Naive thymus-derived CD8-positive, alpha-beta T cell (primary cell): Measurements from ENCODE around the gene AAMP. TPM values are rescaled to one million over a fixed set of nuclear protein-coding genes. Genes with fewer than 3 reads are reported as not detected.

Source experiments
- ATAC-seq, 2 donors: fragments of 150-1000 bp; cut with Tn5 transposase in 1 of 2; sonication (Bioruptor Pico), chemical (Tn5 transposase) in 1 of 2; 1 replicate in 1 of 2; 2 replicates in 1 of 2; pipeline ENCODE4 v1.10.0; 2021; ENCODE audit warnings: mild to moderate bottlenecking in 2 of 2, moderate library complexity in 2 of 2
- POLR2A ChIA-PET: fragments of 350-600 bp; sonication (Branson Sonifier 250); formaldehyde crosslinking; loops from one replicate; lab custom pipeline; 2021; ENCODE audit warnings: antibody characterized with exemption; lab: Charles Lee
- DNase-seq, 10 donors: peaks; one replicate each; pipeline versions ENCODE4 v3.0.0 to v3.0.0-alpha.2; 2020 to 2022
- H3K27ac Mint-ChIP-seq, 10 donors: one replicate each; pipeline ENCODE4 v1.8.0; 2020 to 2022; ENCODE audit warnings: mild to moderate bottlenecking in 10 of 10, mixed read lengths in 10 of 10, moderate library complexity in 4 of 10, inconsistent platforms in 1 of 10
- H3K27me3 Mint-ChIP-seq, 5 donors: one replicate each; pipeline ENCODE4 v1.8.0; 2021 to 2022; ENCODE audit warnings: mixed read lengths in 5 of 5
- H3K36me3 Mint-ChIP-seq, 3 donors: one replicate each; pipeline ENCODE4 v1.8.0; 2020 to 2022; ENCODE audit warnings: mixed read lengths in 3 of 3, mild to moderate bottlenecking in 2 of 3, inconsistent platforms in 1 of 3
- H3K4me1 Mint-ChIP-seq, 4 donors: one replicate each; pipeline ENCODE4 v1.8.0; 2021 to 2022; ENCODE audit warnings: mixed read lengths in 4 of 4
- H3K4me3 Mint-ChIP-seq, 10 donors: one replicate each; pipeline ENCODE4 v1.8.0; 2020 to 2022; ENCODE audit warnings: mild to moderate bottlenecking in 10 of 10, mixed read lengths in 10 of 10, moderate library complexity in 6 of 10, inconsistent platforms in 1 of 10
- H3K9me3 Mint-ChIP-seq, 9 donors: one replicate each; pipeline ENCODE4 v1.8.0; 2020 to 2022; ENCODE audit warnings: mixed read lengths in 9 of 9, mild to moderate bottlenecking in 3 of 9, inconsistent platforms in 1 of 9, moderate library complexity in 1 of 9
- polyA plus RNA-seq, 3 donors: library from polyadenylated mRNA; unstranded; fragments of 300-500 nt; fragmentation: Illumina TruSeq; gene quantifications; one replicate each; pipeline ENCODE4 v1.2.3, GENCODE V29; 2021
- total RNA-seq, 8 experiments: library from RNA in 2 of 8; stranded (reverse) in 2 of 8; gene quantifications; one replicate each; pipeline ENCODE4 v1.2.3 and lab custom pipeline; 2021 to 2026

The AAMP gene
- total and polyA plus RNA-seq, 5 experiments from 2014 or later = 57.0 to 93.6 (median 77.0) TPM

DNA sequence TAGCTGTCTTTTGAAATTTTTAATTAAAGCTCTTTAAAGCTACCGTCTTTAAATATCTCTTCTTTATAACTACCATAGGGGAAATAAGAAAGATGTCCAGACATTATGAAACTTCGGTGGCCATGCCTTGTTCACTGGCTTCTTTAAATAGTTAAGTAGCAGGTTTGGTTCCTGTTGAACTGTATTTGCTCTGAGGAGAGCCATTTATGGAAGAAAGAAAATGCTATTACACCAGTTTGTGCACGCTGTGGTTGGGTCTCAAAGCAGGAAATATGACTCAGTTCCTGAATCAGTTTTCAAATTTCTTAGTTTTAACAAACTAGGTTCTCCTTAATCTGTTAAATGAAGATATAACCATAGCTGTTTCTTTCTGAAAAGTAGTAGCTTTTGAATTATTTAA is 40.7 kb downstream of the AAMP start:
- DNase-seq (peak in 7 of 10 donors; percentile 20 to 66 (median 57)), ATAC-seq (peak; percentile 82 to 87)
- no peaks in the 10 kb centered on the region for H3K9me3 Mint-ChIP-seq
- peaks cover 4 to 97% (median 45%) of the 10 kb centered on the region in 3 donors for H3K36me3 Mint-ChIP-seq
- H3K4me3 Mint-ChIP-seq = peak overlapping the region; percentile 28 to 85 (median 76)
- POLR2A ChIA-PET = interaction anchor here (0.6 to 3.2 kb wide), 8 partner anchors 8 to 1000 kb away, joined by 3 to 21 read pairs (median 4); partner anchors contain the start of genes ANKZF1, ARPC2 and ATG9A
- H3K4me1 Mint-ChIP-seq = peaks cover 36 to 86% (median 80%) of the 10 kb centered on the region in 4 donors
- H3K27ac Mint-ChIP-seq = peak overlapping the region; percentile 20 to 97 (median 88)
- H3K27me3 Mint-ChIP-seq = no peaks in the 10 kb centered on the region

DNA sequence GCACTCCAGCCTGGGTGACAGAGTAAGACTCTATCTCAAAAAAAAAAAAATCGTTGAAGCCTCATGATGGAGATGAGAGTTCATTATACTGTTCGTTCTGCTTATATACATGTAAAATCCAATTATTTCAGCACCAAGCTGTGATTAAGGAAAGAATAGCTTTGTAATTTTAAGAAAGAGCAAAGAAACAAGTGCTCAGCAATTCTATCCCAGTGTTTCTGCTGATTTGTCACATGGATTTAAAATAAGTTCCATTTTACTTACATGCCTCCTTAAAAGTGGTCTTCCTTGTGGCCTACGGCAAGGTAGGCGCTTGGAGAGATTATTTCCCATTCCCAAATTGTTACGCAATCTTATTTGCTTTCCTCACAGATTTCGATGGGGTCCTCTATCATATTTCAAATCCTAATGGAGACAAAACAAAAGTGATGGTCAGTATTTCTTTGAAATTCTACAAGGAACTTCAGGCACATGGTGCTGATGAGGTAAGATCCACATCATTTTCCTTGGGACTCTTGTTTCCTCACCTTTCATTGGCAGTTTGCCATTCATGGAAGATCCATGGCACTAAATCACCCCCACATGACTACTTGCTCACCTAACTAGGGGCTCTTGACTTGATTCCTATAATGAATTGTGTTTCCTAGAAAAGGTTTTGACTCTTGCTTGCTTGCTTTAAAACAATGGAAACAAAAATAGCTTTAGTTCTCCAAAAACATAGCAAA is 41.4 kb downstream of the AAMP start:
- Mint-ChIP-seq H3K4me3 (peak overlapping the region in 9 of 10 donors; percentile 25 to 85 (median 72)), H3K4me1 (peaks cover 36 to 88% (median 81%) of the 10 kb centered on the region in 4 donors), H3K36me3 (peaks cover 4 to 95% (median 42%) of the 10 kb centered on the region in 3 donors), H3K27ac (peak overlapping the region; percentile 67 to 97 (median 88)), H3K9me3 (no peaks in the 10 kb centered on the region), H3K27me3 (no peaks in the 10 kb centered on the region)
- DNase-seq (no peak), ATAC-seq (no peak)
- POLR2A ChIA-PET = interaction anchor here (0.9 to 3.1 kb wide), 3 partner anchors 10 to 29 kb away, joined by 3 to 21 read pairs (median 4); partner anchors contain the start of gene ARPC2

DNA sequence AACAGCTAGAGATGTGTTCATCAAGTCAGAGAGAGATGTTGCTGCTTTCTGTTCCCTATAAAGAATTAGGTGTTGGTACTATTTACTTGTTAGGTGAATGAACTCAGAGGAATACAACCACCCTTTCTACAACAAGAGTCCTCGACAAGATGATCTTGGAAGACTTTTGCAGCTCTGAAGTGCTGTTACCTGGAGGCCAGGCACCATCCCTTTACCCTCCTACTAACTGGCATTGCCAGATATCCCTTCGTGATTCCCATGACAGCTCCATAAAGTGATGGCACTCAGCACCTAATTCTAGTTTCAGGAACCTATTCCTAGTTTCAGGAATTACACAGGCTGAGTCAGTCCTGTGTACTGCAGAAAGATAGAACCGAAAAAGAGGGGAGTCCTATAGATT is 43.0 kb downstream of the AAMP start:
- H3K4me1 Mint-ChIP-seq = peaks cover 35 to 95% (median 87%) of the 10 kb centered on the region in 4 donors
- POLR2A ChIA-PET = interaction anchor here (1.5 kb wide), 1 partner anchor 20 kb away, joined by 4 read pairs; no protein-coding TSS in a partner anchor
- H3K4me3 Mint-ChIP-seq = peak overlapping the region in 9 of 10 donors; percentile 36 to 90 (median 59)
- DNase-seq = no peak
- peak overlapping the region; percentile 58 to 97 (median 82) for H3K27ac Mint-ChIP-seq
- H3K27me3 Mint-ChIP-seq = no peaks in the 10 kb centered on the region
- H3K9me3 Mint-ChIP-seq = no peaks in the 10 kb centered on the region
- ATAC-seq = no peak
- peaks cover 4 to 85% (median 32%) of the 10 kb centered on the region in 3 donors for H3K36me3 Mint-ChIP-seq

DNA sequence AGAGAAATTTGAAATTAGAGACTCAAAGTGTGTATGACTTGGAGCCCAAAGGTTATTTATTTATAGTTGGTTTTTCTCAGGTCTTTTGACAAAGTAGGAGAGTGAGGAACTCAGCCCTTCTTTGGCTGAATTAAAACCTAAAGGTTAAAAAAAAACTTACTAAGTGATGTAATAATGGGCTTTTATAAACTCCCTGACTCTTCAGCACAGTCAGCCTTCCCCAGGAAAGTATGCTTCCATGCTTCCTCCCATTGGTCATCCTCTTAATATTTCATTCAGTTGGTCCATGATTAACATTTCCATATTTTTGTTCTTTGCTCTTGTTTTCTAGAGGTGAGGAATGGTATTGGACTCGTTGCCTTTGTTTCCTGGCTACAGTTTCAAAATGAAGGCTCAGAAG is 45.8 kb downstream of the AAMP start:
- POLR2A ChIA-PET = interaction anchor here (1.3 to 2.0 kb wide), 3 partner anchors 7 to 28 kb away, joined by 3 to 6 read pairs (median 3); partner anchors contain the start of gene ARPC2

DNA sequence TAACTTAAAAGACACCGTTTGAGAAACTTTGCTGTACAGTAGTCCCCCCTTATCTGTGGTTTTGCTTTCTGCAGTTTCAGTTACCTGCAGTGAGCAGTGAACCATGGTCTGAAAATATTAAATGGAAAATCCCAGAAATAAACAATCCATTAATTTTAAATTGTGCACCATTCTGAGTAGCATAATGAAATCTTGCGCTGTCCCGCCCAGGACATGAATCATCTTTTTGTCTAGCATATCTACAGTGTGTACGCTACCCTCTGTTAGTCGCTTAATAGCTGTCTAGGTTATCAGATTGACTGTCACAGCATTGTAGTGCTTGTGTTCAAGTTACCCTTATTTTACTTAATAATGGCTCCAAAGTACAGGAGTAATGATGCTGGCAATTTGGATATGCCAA is 46.9 kb downstream of the AAMP start:
- Mint-ChIP-seq H3K4me3 (peak overlapping the region; percentile 43 to 95 (median 68)), H3K27ac (peak overlapping the region in 9 of 10 donors; percentile 72 to 97 (median 86))

More for the DNA sequence above, 45.8 kb downstream of the AAMP start:
- ATAC-seq (no peak), DNase-seq (no peak)
- peak overlapping the region; percentile 78 to 97 (median 89) for H3K27ac Mint-ChIP-seq
- peaks cover 3 to 84% (median 28%) of the 10 kb centered on the region in 3 donors for H3K36me3 Mint-ChIP-seq
- no peaks in the 10 kb centered on the region for H3K9me3 Mint-ChIP-seq
- H3K4me3 Mint-ChIP-seq = peak overlapping the region in 9 of 10 donors; percentile 43 to 90 (median 80)
- no peaks in the 10 kb centered on the region for H3K27me3 Mint-ChIP-seq
- H3K4me1 Mint-ChIP-seq = peaks cover 43 to 98% (median 94%) of the 10 kb centered on the region in 4 donors

DNA sequence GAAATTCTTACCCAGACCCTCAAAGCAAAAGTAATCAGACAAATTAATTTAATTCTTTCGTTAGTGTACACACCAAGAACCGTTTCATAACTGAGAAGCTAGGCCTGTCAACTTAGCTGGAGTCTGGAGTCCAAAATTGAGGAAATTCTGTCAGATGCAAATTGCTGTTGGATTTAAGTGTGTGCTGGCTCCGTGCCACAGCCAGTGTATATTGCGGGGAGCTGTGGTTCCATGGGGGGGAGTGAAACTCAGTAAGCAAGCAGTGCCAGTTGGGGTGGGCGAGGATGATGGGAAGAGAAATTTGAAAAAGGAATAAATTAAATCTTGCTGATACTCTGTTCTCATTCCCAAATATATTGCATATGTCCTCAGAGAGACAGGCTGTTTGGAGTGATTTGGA is 48.9 kb downstream of the AAMP start:
- H3K27me3 Mint-ChIP-seq = no peaks in the 10 kb centered on the region
- POLR2A ChIA-PET = interaction anchor here (0.7 to 3.3 kb wide), 3 partner anchors 10 to 73 kb away, joined by 3 to 12 read pairs (median 9); no protein-coding TSS in a partner anchor
- no peak for ATAC-seq
- no peaks in the 10 kb centered on the region for H3K9me3 Mint-ChIP-seq
- H3K4me1 Mint-ChIP-seq = peaks cover 42 to 84% (median 82%) of the 10 kb centered on the region in 4 donors
- peaks cover 5 to 57% (median 15%) of the 10 kb centered on the region in 3 donors for H3K36me3 Mint-ChIP-seq
- peak overlapping the region; percentile 76 to 99 (median 93) for H3K4me3 Mint-ChIP-seq
- peak overlapping the region; percentile 82 to 100 (median 93) for H3K27ac Mint-ChIP-seq
- DNase-seq = peak in 1 of 10 donors; percentile 33

More for the DNA sequence above, 46.9 kb downstream of the AAMP start:
- DNase-seq (no peak), ATAC-seq (no peak)
- Mint-ChIP-seq H3K36me3 (peaks cover 2 to 76% (median 28%) of the 10 kb centered on the region in 3 donors), H3K27me3 (no peaks in the 10 kb centered on the region), H3K4me1 (peaks cover 42 to 94% (median 91%) of the 10 kb centered on the region in 4 donors), H3K9me3 (no peaks in the 10 kb centered on the region)
- POLR2A ChIA-PET = interaction anchor here (0.6 kb wide), 1 partner anchor 15 kb away, joined by 4 read pairs; no protein-coding TSS in a partner anchor

DNA sequence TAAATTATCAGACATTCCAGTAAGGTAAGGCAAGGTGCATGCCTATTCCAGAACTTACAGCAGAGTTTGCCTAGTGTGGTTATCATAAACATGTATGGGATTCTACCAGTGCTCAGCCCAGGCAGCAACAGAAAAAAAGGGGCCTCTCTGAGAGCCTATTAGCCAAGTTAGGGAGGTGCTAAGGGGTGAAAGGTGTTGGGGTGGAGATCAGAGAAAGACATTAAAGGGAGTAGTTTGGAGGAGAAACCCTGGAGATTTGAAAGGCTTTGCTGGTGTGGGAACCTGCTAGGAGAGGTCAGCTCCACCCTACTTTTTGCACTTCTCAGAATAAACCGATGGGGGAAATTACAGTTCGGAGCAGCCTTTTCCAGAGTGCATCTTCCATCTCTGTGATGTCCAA is 50.0 kb downstream of the AAMP start:
- Mint-ChIP-seq H3K27me3 (no peaks in the 10 kb centered on the region), H3K4me1 (peaks cover 32 to 76% (median 74%) of the 10 kb centered on the region in 4 donors), H3K36me3 (peaks cover 5 to 46% (median 12%) of the 10 kb centered on the region in 3 donors), H3K27ac (peak overlapping the region; percentile 77 to 100 (median 97)), H3K9me3 (no peaks in the 10 kb centered on the region), H3K4me3 (peak overlapping the region; percentile 90 to 99 (median 94))
- no peak for DNase-seq
- POLR2A ChIA-PET = interaction anchor here (0.5 to 3.8 kb wide), 8 partner anchors 9 to 248 kb away, joined by 3 to 21 read pairs (median 7); partner anchors contain the start of genes AAMP and PNKD
- no peak for ATAC-seq

DNA sequence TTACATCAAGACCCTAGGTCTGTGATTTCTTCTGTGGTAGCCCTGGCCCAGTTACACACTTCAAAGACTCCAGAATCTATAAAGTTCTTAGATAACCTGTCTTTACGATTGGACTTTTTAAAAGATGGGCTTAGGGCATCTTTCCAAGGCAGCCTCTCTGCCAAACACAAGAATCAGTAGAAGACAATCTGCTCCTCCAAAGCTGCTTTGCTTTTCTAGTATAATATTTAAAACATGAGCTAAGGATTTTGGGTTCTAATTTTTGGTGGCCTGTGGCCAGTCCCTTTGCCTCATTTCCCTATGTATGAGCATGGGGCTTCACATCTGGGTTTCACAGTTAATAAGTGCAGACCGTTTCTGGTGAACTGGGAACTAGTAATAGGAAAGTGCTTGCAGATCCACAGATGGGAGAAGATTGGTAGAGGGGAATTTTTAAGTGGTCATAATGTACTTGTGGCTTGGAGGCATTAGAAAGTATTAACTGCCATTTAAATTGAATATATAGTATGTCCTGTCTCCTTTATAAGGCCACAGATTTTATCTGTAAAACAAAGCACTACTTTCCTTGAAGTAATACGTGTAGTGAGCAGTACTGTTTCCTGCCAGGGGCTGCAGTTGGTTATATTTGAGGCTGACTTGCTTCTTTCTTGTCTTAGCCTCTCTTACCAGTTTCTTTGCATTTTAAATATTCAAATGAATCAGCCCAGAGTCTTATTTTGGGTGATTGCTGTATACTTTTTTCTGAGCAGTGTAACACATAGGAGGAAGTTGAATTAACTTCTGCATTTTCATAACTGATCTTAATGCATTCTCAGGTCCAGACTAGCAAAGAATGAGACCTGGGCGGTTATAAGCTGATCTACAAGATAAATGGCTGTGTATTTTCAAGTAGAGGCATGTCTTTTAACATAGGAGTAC is 51.4 kb downstream of the AAMP start:
- Mint-ChIP-seq H3K9me3 (no peaks in the 10 kb centered on the region), H3K36me3 (peaks cover 5 to 34% (median 7%) of the 10 kb centered on the region in 3 donors), H3K4me3 (peak overlapping the region; percentile 90 to 99 (median 94)), H3K4me1 (peaks cover 26 to 65% (median 60%) of the 10 kb centered on the region in 4 donors), H3K27ac (peak overlapping the region; percentile 88 to 100 (median 97)), H3K27me3 (no peaks in the 10 kb centered on the region)
- ATAC-seq (peak; percentile 27), DNase-seq (peak in 3 of 10 donors; percentile 45 to 51 (median 49))
- POLR2A ChIA-PET = interaction anchor here (0.7 to 3.8 kb wide), 10 partner anchors 10 to 186 kb away, joined by 3 to 21 read pairs (median 6); partner anchors contain the start of genes AAMP and PNKD

DNA sequence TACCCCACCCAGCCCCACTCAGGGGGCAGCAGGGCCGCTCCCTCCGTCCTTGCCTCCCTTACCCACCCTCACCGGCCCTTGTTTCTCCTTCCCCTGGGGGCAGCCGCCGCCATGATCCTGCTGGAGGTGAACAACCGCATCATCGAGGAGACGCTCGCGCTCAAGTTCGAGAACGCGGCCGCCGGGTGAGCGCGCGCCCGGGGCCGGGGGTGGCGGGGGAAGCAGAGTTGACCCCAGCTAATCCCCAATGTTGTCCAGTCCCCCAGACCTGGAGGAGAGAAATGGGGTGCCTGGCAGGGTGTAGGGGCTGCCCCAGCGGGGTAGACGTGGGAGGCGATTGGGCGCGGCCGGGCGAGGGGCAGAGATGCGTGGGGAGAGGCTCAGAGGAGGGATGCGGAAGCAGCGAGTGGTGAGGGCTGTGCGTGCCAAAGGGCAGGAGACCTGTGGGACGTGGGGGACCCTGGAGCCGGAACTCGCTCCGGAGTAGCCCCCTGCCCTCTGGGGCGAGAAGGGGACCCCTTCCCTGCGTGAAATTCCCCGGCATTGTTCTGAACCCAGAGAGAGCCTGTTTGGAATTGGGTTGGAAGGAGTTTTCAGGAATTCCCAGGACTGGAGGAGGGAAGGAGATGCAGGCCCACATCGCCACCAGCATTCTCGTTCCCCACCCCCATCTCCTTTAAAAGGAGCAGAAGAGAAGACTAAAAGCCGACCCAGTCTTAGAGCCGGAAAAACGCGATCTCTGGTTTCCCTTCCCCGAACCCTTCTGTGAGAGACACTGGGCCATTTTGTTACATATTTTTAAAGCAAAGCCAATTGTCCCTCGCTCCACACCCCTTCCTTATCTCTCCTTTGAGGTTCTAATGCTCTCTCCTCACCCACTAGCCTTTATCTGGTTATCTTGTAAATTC is 52.3 kb downstream of the AAMP start:
- Mint-ChIP-seq H3K9me3 (no peaks in the 10 kb centered on the region), H3K27me3 (no peaks in the 10 kb centered on the region), H3K4me3 (peak overlapping the region; percentile 90 to 99 (median 94)), H3K27ac (peak overlapping the region; percentile 88 to 100 (median 97)), H3K36me3 (peaks cover 5 to 31% (median 7%) of the 10 kb centered on the region in 3 donors), H3K4me1 (peaks cover 24 to 56% (median 51%) of the 10 kb centered on the region in 4 donors)
- DNase-seq (peak; percentile 51 to 77 (median 60)), ATAC-seq (peak; percentile 58 to 60)
- POLR2A ChIA-PET = interaction anchor here (0.9 to 3.8 kb wide), 13 partner anchors 7 to 1170 kb away, joined by 3 to 21 read pairs (median 3); partner anchors contain the start of genes AAMP, BCS1L, DNPEP and PNKD

DNA sequence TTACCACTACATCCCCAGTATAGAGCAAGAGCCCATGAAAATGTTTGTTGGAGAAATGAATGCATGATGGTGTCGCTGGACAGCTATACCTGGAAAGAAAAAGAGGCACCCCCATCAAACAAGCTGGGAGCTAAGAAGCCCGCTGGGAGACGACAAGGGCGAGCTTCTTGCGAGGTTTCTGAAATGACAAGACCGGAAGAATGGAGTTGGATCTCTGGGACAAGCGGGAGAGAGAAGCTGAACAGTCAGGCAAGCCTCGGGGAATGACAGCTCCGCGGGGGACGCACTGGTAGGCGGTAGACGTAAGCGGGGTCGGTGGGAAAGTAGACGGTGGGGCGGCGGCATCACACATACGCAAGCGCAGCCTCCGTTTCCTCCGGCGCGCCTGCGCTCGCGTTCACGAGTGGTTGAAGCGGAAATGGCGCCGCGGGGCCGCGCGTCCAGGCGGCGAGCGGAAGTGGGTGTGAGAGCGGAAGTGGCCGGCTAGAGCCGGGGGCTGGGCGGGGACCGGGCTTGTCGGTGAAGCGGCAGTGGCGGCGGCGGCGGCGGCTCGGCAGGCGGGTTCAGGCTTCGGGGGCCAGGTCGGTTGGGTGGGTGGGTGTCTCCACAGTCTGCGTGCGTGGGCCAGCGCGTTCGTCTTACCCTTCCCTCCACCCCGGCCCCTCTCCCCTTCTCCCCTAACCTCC is 53.1 kb downstream of the AAMP start, which contains the start of gene ARPC2:
Gene ARPC2 (plus strand): TSS at position 516 of the 686 bp plus-strand sequence. CDS start 282 bp downstream, outside the sequence.
- peaks cover 25 to 48% (median 43%) of the 10 kb centered on the region in 4 donors for H3K4me1 Mint-ChIP-seq
- H3K36me3 Mint-ChIP-seq = peaks cover 5 to 27% (median 6%) of the 10 kb centered on the region in 3 donors
- H3K4me3 Mint-ChIP-seq = peak within 1 kb of the TSS; percentile 90 to 99 (median 94)
- POLR2A ChIA-PET = interaction anchor here (0.7 to 3.8 kb wide), 15 partner anchors 8 to 1171 kb away, joined by 3 to 21 read pairs (median 3); partner anchors contain the start of genes AAMP, BCS1L, DNPEP and PNKD
- ATAC-seq = peak; percentile 81 to 83
- peak within 1 kb of the TSS; percentile 95 to 100 (median 97) for H3K27ac Mint-ChIP-seq
- H3K27me3 Mint-ChIP-seq = no peaks in the 10 kb centered on the region
- H3K9me3 Mint-ChIP-seq = no peaks in the 10 kb centered on the region
- peak; percentile 90 to 97 (median 95) for DNase-seq
